DMS114 treated with DMSO at 0.1 percent for 48 hours (cell line): ENCODE data around the gene KLHDC2.
"Not testable (repeated sequence)": the region's sequence is repeated elsewhere in the genome, so short reads cannot be mapped to it uniquely, and the experiment has no call there.

Experiments used
- DNase-seq: peaks from one replicate; lab custom pipeline; 2025; ENCODE audit not compliant: unreplicated experiment; lab: John Stamatoyannopoulos, UW

KLHDC2 gene

GRCh38 chr14:49774106-49774505 is 6.2 kb downstream of the KLHDC2 start:
- no peak for DNase-seq

- DNase-seq = no peak
Observed at GRCh38 chr14:49778421-49778820, 10.5 kb downstream of the KLHDC2 start.

DNA sequence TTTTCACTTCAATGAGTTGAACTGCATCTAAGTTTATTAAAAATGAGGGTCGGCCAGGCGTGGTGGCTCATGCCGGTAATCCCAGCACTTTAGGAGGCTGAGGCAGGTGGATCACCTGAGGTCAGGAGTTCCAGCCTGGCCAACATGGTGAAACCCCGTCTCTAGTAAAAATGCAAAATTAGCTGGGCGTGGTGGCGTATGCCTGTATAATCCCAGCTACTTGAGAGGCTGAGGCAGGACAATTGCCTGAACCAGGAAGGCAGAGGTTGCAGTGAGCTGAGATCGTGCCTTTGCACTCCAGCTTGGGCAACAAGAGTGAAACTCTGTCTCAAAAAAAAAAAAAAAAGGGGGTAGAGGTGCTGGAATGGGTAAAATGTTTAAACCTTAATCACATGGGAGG is 13.1 kb downstream of the KLHDC2 start:
- not testable (repeated sequence) for DNase-seq

DNA sequence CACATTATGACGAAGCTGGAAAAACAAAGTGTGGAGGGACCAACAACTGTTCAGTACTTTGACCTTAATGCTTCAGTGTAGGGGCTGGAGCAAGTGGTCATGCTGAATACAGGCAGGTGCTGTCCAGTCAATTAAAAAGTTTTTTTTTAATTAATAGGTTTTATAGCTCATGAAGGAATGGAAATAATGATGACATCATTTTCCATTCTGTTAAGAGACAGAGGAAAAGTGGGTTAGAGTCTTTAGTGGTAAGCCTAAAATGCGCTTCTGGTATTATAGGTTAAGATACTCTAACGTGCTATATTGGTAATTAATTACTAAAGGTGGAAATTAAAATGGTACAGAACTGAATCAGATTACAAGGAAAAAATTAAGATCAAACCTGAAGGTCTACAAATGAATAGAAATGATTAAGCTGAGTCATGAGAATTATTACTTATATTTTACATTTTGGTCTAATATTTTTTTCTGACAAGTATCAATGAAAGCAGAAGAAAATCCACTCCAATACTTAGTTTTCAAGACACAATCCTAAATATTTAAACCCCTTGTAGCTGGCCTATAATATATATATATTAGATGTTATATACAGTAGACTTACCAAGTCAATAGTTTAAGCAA is 15.6 kb downstream of the KLHDC2 start:
- DNase-seq = no peak

- no peak for DNase-seq
Observed at GRCh38 chr14:49786315-49786714, 18.4 kb downstream of the KLHDC2 start.

- DNase-seq = no peak
Observed at GRCh38 chr14:49792618-49793017, 24.7 kb downstream of the KLHDC2 start.

DNA sequence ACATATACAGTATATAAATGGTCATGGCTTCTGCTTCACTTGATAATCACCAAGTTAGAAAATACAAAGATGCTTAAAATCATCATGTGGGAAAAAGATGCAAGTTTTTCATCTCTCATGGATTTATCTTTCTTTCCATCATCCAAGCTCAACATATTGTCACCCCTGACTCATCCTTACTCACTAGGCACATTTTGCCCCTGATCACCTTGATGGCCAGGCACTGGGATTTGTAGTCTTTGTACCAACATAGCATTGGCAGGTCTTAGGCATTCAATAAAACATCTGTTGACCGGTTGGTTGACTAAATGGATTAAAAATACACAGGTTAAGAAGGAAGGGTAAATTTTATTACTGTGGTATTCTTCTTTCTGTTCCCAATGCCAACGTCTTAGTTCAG is 28.1 kb downstream of the KLHDC2 start:
- DNase-seq = no peak

GRCh38 chr14:49808780-49809179 is 40.8 kb downstream of the KLHDC2 start:
- DNase-seq = no peak

- DNase-seq = not testable (repeated sequence)
Observed at GRCh38 chr14:49816118-49816517, 48.2 kb downstream of the KLHDC2 start.

DNA sequence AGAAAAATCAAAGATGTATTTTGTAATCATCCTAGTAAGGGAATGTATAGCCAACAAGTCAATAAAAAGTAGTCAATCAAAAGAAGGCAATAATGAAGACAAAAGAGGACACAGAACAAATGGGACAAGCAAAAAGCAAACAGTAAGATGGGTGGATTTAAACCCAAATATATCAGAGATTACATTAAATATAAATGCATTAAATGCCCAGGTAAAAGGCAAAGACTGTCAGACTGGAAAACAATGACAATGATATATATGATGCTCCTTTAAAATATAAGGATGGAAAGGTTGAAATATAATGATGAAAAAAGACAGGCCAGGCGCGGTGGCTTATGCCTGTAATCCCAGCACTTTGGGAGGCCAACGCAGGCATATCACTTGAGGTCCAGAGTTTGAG is 48.9 kb downstream of the KLHDC2 start:
- no peak for DNase-seq

GRCh38 chr14:49820176-49820575 is 52.2 kb downstream of the KLHDC2 start:
- DNase-seq = no peak

GRCh38 chr14:49828640-49829039 is 60.7 kb downstream of the KLHDC2 start:
- no peak for DNase-seq
